H9 (cell line): ENCODE data around the gene FBXO11. TPM values are rescaled to one million over a fixed set of nuclear protein-coding genes. Genes with fewer than 3 reads are reported as not detected.

ENCODE experiments used
- DNase-seq: peaks from one replicate; pipeline ENCODE4 v3.0.0-alpha.2; 2017
- H2AFZ ChIP-seq: one replicate; pipeline ENCODE4 v1.6.1; 2013; ENCODE audit warnings: mild to moderate bottlenecking, low read length, control low read depth, moderate library complexity
- H2AK5ac ChIP-seq: 2 replicates; pipeline ENCODE4 v1.6.1; 2013; ENCODE audit warnings: low read length, control low read depth, mixed read lengths; ENCODE audit not compliant: insufficient read length
- H2BK120ac ChIP-seq: one replicate; pipeline ENCODE4 v1.6.1; 2013; ENCODE audit warnings: low read depth, mild to moderate bottlenecking, low read length, control low read depth, inconsistent platforms; ENCODE audit not compliant: poor library complexity, severe bottlenecking
- H2BK12ac ChIP-seq: 2 replicates; pipeline ENCODE4 v1.6.1; 2013; ENCODE audit warnings: low read length, control low read depth, mixed read lengths, low read depth; ENCODE audit not compliant: insufficient read length
- H2BK15ac ChIP-seq: 2 replicates; pipeline ENCODE4 v1.6.1; 2013; ENCODE audit warnings: low read depth, low read length, control low read depth
- H2BK20ac ChIP-seq: one replicate; pipeline ENCODE4 v1.6.1; 2013; ENCODE audit warnings: low read depth, mild to moderate bottlenecking, low read length, control low read depth, inconsistent platforms; ENCODE audit not compliant: poor library complexity, severe bottlenecking
- H2BK5ac ChIP-seq: 2 replicates; pipeline ENCODE4 v1.6.1; 2013; ENCODE audit warnings: low read length, control low read depth, mixed read lengths; ENCODE audit not compliant: insufficient read length
- H3K14ac ChIP-seq: 2 replicates; pipeline ENCODE4 v1.6.1; 2013; ENCODE audit warnings: low read length, control low read depth; ENCODE audit not compliant: insufficient read depth
- H3K18ac ChIP-seq: 2 replicates; pipeline ENCODE4 v1.6.1; 2013; ENCODE audit warnings: low read depth, mild to moderate bottlenecking, mixed read lengths, low read length, control low read depth; ENCODE audit not compliant: insufficient read length
- H3K23ac ChIP-seq: 2 replicates; pipeline ENCODE4 v1.6.1; 2013; ENCODE audit warnings: low read length, control low read depth, mixed read lengths, low read depth; ENCODE audit not compliant: insufficient read length
- H3K23me2 ChIP-seq: 2 replicates; pipeline ENCODE4 v1.6.1; 2013; ENCODE audit warnings: low read depth, mild to moderate bottlenecking, mixed read lengths, low read length, control low read depth; ENCODE audit not compliant: insufficient read length, poor library complexity, severe bottlenecking
- H3K27ac ChIP-seq: 2 replicates; pipeline ENCODE4 v1.5.1; 2013; ENCODE audit warnings: low read length, control low read depth, mixed read lengths, low read depth; ENCODE audit not compliant: insufficient read length
- H3K27me3 ChIP-seq: 2 replicates; pipeline ENCODE4 v1.6.1; 2013; ENCODE audit warnings: low read length, control low read depth, inconsistent platforms; ENCODE audit not compliant: insufficient read depth
- H3K4ac ChIP-seq: 2 replicates; pipeline ENCODE4 v1.6.1; 2013; ENCODE audit warnings: low read depth, mild to moderate bottlenecking, control low read depth, inconsistent platforms, low read length, moderate library complexity
- H3K4me1 ChIP-seq: 2 replicates; pipeline ENCODE4 v1.6.1; 2013; ENCODE audit warnings: low read length, control low read depth, inconsistent platforms; ENCODE audit not compliant: insufficient read depth
- H3K4me2 ChIP-seq: 2 replicates; pipeline ENCODE4 v1.6.1; 2013; ENCODE audit warnings: low read length, control low read depth, mixed read lengths; ENCODE audit not compliant: insufficient read length, insufficient read depth
- H3K56ac ChIP-seq: 2 replicates; pipeline ENCODE4 v1.6.1; 2013; ENCODE audit warnings: low read depth, mild to moderate bottlenecking, mixed read lengths, low read length, control low read depth; ENCODE audit not compliant: insufficient read length
- H3K79me1 ChIP-seq: 2 replicates; pipeline ENCODE4 v1.6.1; 2013; ENCODE audit warnings: low read depth, mild to moderate bottlenecking, moderate library complexity, low read length, control low read depth, inconsistent platforms; ENCODE audit not compliant: insufficient read depth, poor library complexity, severe bottlenecking
- H3K79me2 ChIP-seq: 2 replicates; pipeline ENCODE4 v1.6.1; 2013; ENCODE audit warnings: low read length, control low read depth, inconsistent platforms; ENCODE audit not compliant: insufficient read depth
- H3K9ac ChIP-seq: 2 replicates; pipeline ENCODE4 v1.6.1; 2013; ENCODE audit warnings: low read length, control low read depth, mixed read lengths; ENCODE audit not compliant: insufficient read length; ENCODE audit errors: extremely low read depth
- H3K9me3 ChIP-seq: one replicate; pipeline ENCODE4 v1.6.1; 2013; ENCODE audit warnings: low read depth, low read length, inconsistent platforms; ENCODE audit not compliant: control insufficient read depth
- H3T11ph ChIP-seq: one replicate; pipeline ENCODE4 v1.6.1; 2013; ENCODE audit warnings: mild to moderate bottlenecking, low read length, control low read depth, inconsistent platforms
- H4K20me1 ChIP-seq: one replicate; pipeline ENCODE4 v1.6.1; 2013; ENCODE audit not compliant: control insufficient read depth, insufficient read length, insufficient read depth
- H4K5ac ChIP-seq: 2 replicates; pipeline ENCODE4 v1.6.1; 2013; ENCODE audit warnings: low read depth, mild to moderate bottlenecking, mixed read lengths, low read length, control low read depth; ENCODE audit not compliant: insufficient read length
- H4K8ac ChIP-seq: replicated peaks from 2 replicates; pipeline ENCODE4 v1.6.1; 2013; ENCODE audit warnings: low read length, control low read depth, mixed read lengths, low read depth; ENCODE audit not compliant: insufficient read length
- H4K91ac ChIP-seq: 2 replicates; pipeline ENCODE4 v1.6.1; 2013; ENCODE audit warnings: low read depth, mild to moderate bottlenecking, moderate library complexity, mixed read lengths, low read length, control low read depth; ENCODE audit not compliant: insufficient read length
- H3K27ac Mint-ChIP-seq, 3 experiments: 2 replicates in 2 of 3; 3 replicates in 1 of 3; pipeline ENCODE4 v1.8.0; 2020 to 2021; ENCODE audit warnings: mixed read lengths in 3 of 3, mild to moderate bottlenecking in 1 of 3, moderate library complexity in 1 of 3
- H3K27me3 Mint-ChIP-seq: 2 replicates; pipeline ENCODE4 v1.8.0; 2021; ENCODE audit warnings: low read depth, mild to moderate bottlenecking, moderate library complexity, mixed read lengths
- H3K36me3 Mint-ChIP-seq, 3 experiments: 2 replicates in 2 of 3; 3 replicates in 1 of 3; pipeline ENCODE4 v1.8.0; 2020 to 2021; ENCODE audit warnings: low read depth in 3 of 3, mixed read lengths in 3 of 3; ENCODE audit not compliant: insufficient read depth in 1 of 3
- H3K4me1 Mint-ChIP-seq, 2 experiments: 2 replicates each; pipeline ENCODE4 v1.8.0; 2020; ENCODE audit warnings: mixed read lengths in 2 of 2
- H3K4me3 Mint-ChIP-seq, 2 experiments: 2 replicates in 1 of 2; 3 replicates in 1 of 2; pipeline ENCODE4 v1.8.0; 2020 to 2021; ENCODE audit warnings: mild to moderate bottlenecking in 2 of 2, mixed read lengths in 2 of 2, moderate library complexity in 1 of 2
- H3K9me3 Mint-ChIP-seq, 2 experiments: 2 replicates in 1 of 2; 3 replicates in 1 of 2; pipeline ENCODE4 v1.8.0; 2020; ENCODE audit warnings: mild to moderate bottlenecking in 2 of 2, mixed read lengths in 2 of 2, moderate library complexity in 1 of 2
- CTCF ChIP-seq: fragments of 200-600 bp; sonication (generic); conservative IDR thresholded peaks from 3 replicates; pipeline ENCODE4 v1.8.0; 2021; ENCODE audit warnings: antibody characterized with exemption, mild to moderate bottlenecking
- WGBS: extraction: QIAGEN DNeasy Blood & Tissue Kit; methylation state at CpG from one replicate; pipeline ENCODE4 v1.1.7; 2013; ENCODE audit warnings: missing lambda C conversion rate, low lambda C conversion rate, mixed read lengths; ENCODE audit not compliant: insufficient read length; ENCODE audit errors: extremely low coverage; 5-methylcytosine and 5-hydroxymethylcytosine counted together
- total RNA-seq: library from RNA; stranded (reverse); gene quantifications from 2 replicates; pipeline ENCODE4 v1.2.1, GENCODE V29; 2021

The FBXO11 gene
- total RNA-seq, 1 experiment from 2014 or later, result 68.8 TPM

GRCh38 chr2:47843407-47843806 is 62.9 kb downstream of the FBXO11 start:
- no peak overlapping the region for H3K4ac ChIP-seq
- H3K79me1 ChIP-seq, result peaks cover 3% of the 10 kb centered on the region
- no peaks in the 10 kb centered on the region for H3K27me3 ChIP-seq
- no peaks in the 10 kb centered on the region for H3K9me3 ChIP-seq
- no peak overlapping the region for H2BK15ac ChIP-seq
- H3K79me2 ChIP-seq, result peaks cover 15% of the 10 kb centered on the region; the same call in 1 of the 2 replicates
- H2AFZ ChIP-seq, result no peak overlapping the region
- H3K4me2 ChIP-seq, result no peak overlapping the region
- no peak for DNase-seq
- no peak overlapping the region for H3K18ac ChIP-seq
- Mint-ChIP-seq H3K36me3 (peaks cover 5 to 23% (median 23%) of the 10 kb centered on the region in 3 experiments), H3K4me1 (peaks cover 0 to 2% of the 10 kb centered on the region in 2 experiments; a peak in 2 of 4 replicates), H3K4me3 (no peak overlapping the region), H3K27ac (peak overlapping the region in 1 of 3 experiments; percentile 36; a peak in 1 of 7 replicates), H3K9me3 (no peaks in the 10 kb centered on the region; a peak in 1 of 5 replicates), H3K27me3 (no peaks in the 10 kb centered on the region)
- H3K56ac ChIP-seq, result no peak overlapping the region
- H2AK5ac ChIP-seq, result no peak overlapping the region
- no peaks in the 10 kb centered on the region for H4K20me1 ChIP-seq
- H3T11ph ChIP-seq, result no peak overlapping the region
- no peak overlapping the region for H4K91ac ChIP-seq
- H3K23ac ChIP-seq, result no peak overlapping the region
- H3K14ac ChIP-seq, result no peak overlapping the region
- H3K27ac ChIP-seq, result no peak overlapping the region
- whole genome bisulfite sequencing, result no CpG with 5 or more reads among the region's 1 CpG
- H2BK12ac ChIP-seq, result no peak overlapping the region
- no peak overlapping the region for H3K9ac ChIP-seq
- H2BK20ac ChIP-seq, result no peak overlapping the region
- no peaks in the 10 kb centered on the region for H3K23me2 ChIP-seq
- H3K4me1 ChIP-seq, result no peaks in the 10 kb centered on the region; the same call in 1 of the 2 replicates
- TF ChIP-seq CTCF, result no peak
- no peak overlapping the region for H2BK5ac ChIP-seq
- no peak overlapping the region for H4K5ac ChIP-seq
- H2BK120ac ChIP-seq, result no peak overlapping the region
- H4K8ac ChIP-seq, result no peak overlapping the region
